Measurements from ENCODE around the gene CCDC107.

DNA sequence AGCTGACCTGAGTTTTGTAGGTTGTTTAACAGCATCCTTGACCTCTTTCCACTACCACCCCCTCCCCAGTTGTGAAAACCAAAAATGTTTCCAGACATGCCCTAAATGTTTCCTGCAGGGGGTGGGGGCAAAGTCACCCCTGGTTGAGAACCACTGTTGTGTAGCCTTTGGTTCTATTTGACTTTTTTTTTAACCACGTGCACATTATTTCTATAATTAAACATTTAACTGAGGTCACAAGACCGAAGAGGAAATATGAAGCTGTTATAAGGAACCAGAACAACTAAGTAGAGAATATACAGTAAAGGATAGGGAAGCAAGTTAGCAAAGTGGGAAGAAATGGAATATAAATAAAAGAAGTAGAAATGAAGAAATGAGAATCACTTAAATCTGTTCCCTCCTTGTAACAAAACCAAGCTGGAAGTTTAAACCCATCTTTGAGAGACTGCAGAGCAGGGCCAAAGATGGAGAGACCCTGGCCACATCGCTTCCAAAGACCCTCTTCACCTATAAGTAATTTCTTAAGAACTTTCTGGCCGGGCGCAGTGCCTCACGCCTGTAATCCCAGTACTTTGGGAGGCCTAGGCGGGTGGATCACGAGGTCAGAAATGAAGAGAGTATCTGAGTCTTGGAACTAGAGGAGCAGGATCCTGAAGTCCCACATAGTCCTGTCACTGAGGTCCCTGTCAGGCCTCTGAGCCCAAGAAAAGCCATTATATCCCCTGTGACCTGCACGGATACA lies 21.8 kb upstream of the CCDC107 start:
- TF ChIP-seq, protein P1, sequence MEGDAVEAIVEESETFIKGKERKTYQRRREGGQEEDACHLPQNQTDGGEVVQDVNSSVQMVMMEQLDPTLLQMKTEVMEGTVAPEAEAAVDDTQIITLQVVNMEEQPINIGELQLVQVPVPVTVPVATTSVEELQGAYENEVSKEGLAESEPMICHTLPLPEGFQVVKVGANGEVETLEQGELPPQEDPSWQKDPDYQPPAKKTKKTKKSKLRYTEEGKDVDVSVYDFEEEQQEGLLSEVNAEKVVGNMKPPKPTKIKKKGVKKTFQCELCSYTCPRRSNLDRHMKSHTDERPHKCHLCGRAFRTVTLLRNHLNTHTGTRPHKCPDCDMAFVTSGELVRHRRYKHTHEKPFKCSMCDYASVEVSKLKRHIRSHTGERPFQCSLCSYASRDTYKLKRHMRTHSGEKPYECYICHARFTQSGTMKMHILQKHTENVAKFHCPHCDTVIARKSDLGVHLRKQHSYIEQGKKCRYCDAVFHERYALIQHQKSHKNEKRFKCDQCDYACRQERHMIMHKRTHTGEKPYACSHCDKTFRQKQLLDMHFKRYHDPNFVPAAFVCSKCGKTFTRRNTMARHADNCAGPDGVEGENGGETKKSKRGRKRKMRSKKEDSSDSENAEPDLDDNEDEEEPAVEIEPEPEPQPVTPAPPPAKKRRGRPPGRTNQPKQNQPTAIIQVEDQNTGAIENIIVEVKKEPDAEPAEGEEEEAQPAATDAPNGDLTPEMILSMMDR (conservative IDR thresholded peaks at IDR 0.05 in 1 of 2, IDR thresholded peaks at IDR 0.05 in 1 of 2; ENCODE audit: low read depth in 1 of 2, low read length in 2 of 2) = no peak
- no peak for TF ChIP-seq EZH2 (IDR thresholded peaks at IDR 0.05; ENCODE audit: low read length, missing control alignments)

Data from fibroblast of lung (primary cell).